ENCODE data around the gene SUGCT. TPM values are rescaled to one million over a fixed set of nuclear protein-coding genes. Genes with fewer than 3 reads are reported as not detected.

SUGCT gene
- total and polyA plus RNA-seq, 3 donors from 2014 or later = 7.1 to 9.8 (median 8.1) TPM

DNA sequence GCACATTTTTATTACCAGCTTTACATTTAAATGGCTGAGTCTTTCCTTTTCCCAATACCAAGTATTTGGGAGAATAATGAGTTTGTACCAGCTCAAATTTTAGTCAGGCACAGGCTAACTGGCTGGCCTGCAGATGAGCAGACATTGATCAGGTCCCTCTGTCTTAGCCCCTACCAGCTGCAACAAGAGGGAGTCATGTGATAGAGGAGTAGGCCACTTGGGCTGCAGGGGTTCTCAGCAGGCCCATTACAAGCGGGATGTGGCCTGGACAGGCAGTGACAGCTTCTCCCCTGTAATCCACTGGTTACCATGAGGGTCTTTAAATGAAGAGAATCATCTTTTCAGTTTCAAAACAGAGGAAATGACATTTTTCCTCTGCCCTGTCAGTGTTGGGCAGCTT lies 283.6 kb downstream of the SUGCT start:
- TF ChIP-seq, protein P1, sequence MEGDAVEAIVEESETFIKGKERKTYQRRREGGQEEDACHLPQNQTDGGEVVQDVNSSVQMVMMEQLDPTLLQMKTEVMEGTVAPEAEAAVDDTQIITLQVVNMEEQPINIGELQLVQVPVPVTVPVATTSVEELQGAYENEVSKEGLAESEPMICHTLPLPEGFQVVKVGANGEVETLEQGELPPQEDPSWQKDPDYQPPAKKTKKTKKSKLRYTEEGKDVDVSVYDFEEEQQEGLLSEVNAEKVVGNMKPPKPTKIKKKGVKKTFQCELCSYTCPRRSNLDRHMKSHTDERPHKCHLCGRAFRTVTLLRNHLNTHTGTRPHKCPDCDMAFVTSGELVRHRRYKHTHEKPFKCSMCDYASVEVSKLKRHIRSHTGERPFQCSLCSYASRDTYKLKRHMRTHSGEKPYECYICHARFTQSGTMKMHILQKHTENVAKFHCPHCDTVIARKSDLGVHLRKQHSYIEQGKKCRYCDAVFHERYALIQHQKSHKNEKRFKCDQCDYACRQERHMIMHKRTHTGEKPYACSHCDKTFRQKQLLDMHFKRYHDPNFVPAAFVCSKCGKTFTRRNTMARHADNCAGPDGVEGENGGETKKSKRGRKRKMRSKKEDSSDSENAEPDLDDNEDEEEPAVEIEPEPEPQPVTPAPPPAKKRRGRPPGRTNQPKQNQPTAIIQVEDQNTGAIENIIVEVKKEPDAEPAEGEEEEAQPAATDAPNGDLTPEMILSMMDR (IDR thresholded peaks at IDR 0.05) = no peak
- no peak for TF ChIP-seq POLR2A (IDR thresholded peaks at IDR 0.05)
- Histone ChIP-seq H3K4me3 (no peak overlapping the region), H3K4me1 (no peaks in the 10 kb centered on the region), H3K27me3 (no peaks in the 10 kb centered on the region), H3K27ac (no peak overlapping the region), H3K36me3 (ENCODE audit: low read depth, missing control alignments) (no peaks in the 10 kb centered on the region), H3K9me3 (no peaks in the 10 kb centered on the region)
- no peak for DNase-seq
- intact Hi-C loops (cut with DNase I; ENCODE audit: low total_unique reads) = no loop called here
- 87 to 100% methylated on average over 1 of the region's 1 CpG for WGBS, 2 donors

DNA sequence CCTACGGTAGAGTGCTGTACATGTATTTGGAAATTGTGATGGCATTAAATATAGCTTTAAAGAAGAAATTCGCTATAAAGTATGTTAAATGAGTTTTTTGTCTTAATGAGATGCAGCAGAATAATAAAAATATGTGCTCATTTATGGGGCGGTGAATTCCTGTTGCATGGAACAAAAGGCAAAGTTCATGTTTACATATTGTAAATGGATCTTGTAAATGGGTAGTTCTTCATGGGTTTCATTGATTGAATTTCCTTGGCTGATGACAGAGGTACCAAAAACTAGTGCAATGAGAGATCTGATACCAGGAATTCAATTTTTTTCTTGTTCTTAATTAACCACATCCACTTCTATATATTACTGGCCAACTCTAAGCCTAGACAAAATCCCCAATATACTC lies 284.2 kb downstream of the SUGCT start:
- no peak overlapping the region for H3K4me3 ChIP-seq
- intact Hi-C loops (cut with DNase I; ENCODE audit: low total_unique reads) = no loop called here
- TF ChIP-seq, protein P1 (IDR thresholded peaks at IDR 0.05) = no peak
- no peak for TF ChIP-seq POLR2A (IDR thresholded peaks at IDR 0.05)
- H3K27ac ChIP-seq = no peak overlapping the region
- no peaks in the 10 kb centered on the region for H3K27me3 ChIP-seq
- no peak for DNase-seq
- H3K4me1 ChIP-seq = no peaks in the 10 kb centered on the region
- WGBS, 2 donors = 85 to 89% methylated on average over 3 of the region's 3 CpGs
- H3K9me3 ChIP-seq = no peaks in the 10 kb centered on the region
- no peaks in the 10 kb centered on the region for H3K36me3 ChIP-seq (ENCODE audit: low read depth, missing control alignments)

DNA sequence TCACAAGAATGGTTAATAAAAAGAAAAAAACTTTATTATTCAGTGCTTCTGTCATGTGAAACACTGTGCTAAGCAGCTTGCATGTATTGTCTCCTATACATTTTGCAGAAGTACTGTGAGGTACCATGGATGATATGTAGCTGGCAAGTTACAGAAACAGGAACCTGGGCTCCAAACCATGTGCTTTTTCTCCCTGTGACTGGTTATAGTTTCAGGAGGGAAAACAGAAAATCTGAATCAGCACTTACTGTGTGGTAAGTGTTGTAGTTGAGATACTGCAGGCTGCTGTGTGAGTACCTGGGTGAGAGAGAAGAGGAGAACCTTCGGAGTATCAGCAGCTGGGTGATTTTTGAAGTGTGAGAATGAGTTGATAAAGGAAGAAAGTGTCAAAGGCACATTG lies 285.0 kb downstream of the SUGCT start:
- TF ChIP-seq POLR2A (IDR thresholded peaks at IDR 0.05) = no peak
- TF ChIP-seq, protein P1 (IDR thresholded peaks at IDR 0.05) = no peak
- no peaks in the 10 kb centered on the region for H3K4me1 ChIP-seq
- H3K36me3 ChIP-seq (ENCODE audit: low read depth, missing control alignments) = no peaks in the 10 kb centered on the region
- H3K27ac ChIP-seq = no peak overlapping the region
- WGBS, 2 donors = 0% methylated on average over 1 of the region's 1 CpG; no CpG with 5 or more reads in 1 of the 2 donors
- no peaks in the 10 kb centered on the region for H3K27me3 ChIP-seq
- no peak overlapping the region for H3K4me3 ChIP-seq
- intact Hi-C loops (cut with DNase I; ENCODE audit: low total_unique reads) = no loop called here
- no peaks in the 10 kb centered on the region for H3K9me3 ChIP-seq
- DNase-seq = no peak

DNA sequence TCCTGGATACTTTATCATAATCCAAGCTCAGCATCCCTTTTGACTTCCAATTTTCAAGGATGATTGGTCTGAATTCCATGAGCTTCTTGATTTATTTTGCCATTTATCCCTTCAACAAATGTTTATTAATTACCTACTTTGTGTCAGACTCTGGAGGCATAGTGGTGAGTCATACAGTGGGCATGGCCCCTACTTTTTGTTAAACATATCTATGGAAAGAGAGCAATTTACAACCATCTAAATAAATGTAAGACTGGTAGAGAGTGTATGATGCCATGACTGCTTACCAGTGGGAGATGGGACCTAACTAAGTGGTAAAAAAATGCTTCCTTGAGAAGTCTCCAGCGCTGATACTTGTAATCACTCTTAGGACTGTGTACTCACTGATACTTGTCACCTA lies 286.6 kb downstream of the SUGCT start:
- Histone ChIP-seq H3K36me3 (ENCODE audit: low read depth, missing control alignments) (no peaks in the 10 kb centered on the region), H3K4me1 (no peaks in the 10 kb centered on the region), H3K27me3 (no peaks in the 10 kb centered on the region), H3K9me3 (no peaks in the 10 kb centered on the region), H3K4me3 (no peak overlapping the region), H3K27ac (no peak overlapping the region)
- intact Hi-C loops (cut with DNase I; ENCODE audit: low total_unique reads) = no loop called here
- DNase-seq = no peak
- TF ChIP-seq POLR2A (IDR thresholded peaks at IDR 0.05) = no peak
- TF ChIP-seq, protein P1 (IDR thresholded peaks at IDR 0.05) = no peak
- WGBS, 2 donors = 92 to 100% methylated on average over 1 of the region's 1 CpG

DNA sequence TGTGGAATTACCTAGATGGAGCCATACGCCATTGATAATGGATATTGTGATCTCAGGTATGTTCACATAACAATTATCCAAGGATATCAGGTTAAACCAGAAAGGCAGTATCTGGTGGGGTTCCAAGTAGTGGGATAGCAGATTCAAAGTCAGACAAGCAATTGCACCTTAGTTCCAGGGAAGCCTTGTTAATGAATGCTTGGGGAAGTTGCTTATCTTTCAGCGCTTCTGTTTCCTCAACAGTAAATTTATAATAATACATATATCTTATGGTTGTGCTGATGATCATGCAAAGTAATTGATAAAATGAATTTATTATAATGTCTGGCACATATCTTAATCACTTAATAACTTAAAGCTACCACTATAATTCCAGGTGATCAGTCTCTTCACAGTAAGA lies 290.9 kb downstream of the SUGCT start:
- TF ChIP-seq, protein P1 (IDR thresholded peaks at IDR 0.05) = no peak
- no peak for TF ChIP-seq POLR2A (IDR thresholded peaks at IDR 0.05)
- Histone ChIP-seq H3K4me1 (no peaks in the 10 kb centered on the region), H3K4me3 (no peak overlapping the region), H3K27ac (no peak overlapping the region), H3K9me3 (no peaks in the 10 kb centered on the region), H3K27me3 (no peaks in the 10 kb centered on the region), H3K36me3 (ENCODE audit: low read depth, missing control alignments) (no peaks in the 10 kb centered on the region)
- WGBS, 2 donors = 66 to 85% methylated on average over 2 of the region's 2 CpGs
- intact Hi-C loops (cut with DNase I; ENCODE audit: low total_unique reads) = no loop called here
- DNase-seq = no peak
